SK-N-MC (cell line): ENCODE results near the gene CMIP.

ENCODE experiments used
- EZH2 ChIP-seq: fragments of 200-600 bp; sonication (generic); IDR thresholded peaks from one replicate; pipeline ENCODE4 v1.6.1; 2017; ENCODE audit warnings: antibody characterized with exemption
- FOXP2 ChIP-seq: optimal IDR thresholded peaks from 2 replicates; pipeline ENCODE3; 2011; ENCODE audit warnings: mild to moderate bottlenecking, moderate library complexity; ENCODE audit not compliant: insufficient read depth; ENCODE audit errors: extremely low read length, control extremely low read depth
- POLR2AphosphoS5 ChIP-seq: IDR thresholded peaks from 2 replicates; pipeline ENCODE4 v1.6.1; 2012; ENCODE audit warnings: mild to moderate bottlenecking, low read depth, low read length, borderline replicate concordance

- TF ChIP-seq POLR2AphosphoS5 = no peak
- no peak for TF ChIP-seq EZH2
- TF ChIP-seq FOXP2 = no peak
These were observed 141.8 kb downstream of the CMIP start for GRCh38 chr16:81586417-81586816.
